GM10266 (cell line): ENCODE measurements around the gene ARPP21.
A peak's percentile ranks its signal among the peaks of the same experiment; 100 is the strongest.

ENCODE experiments used
- DNase-seq: peaks from one replicate; pipeline ENCODE4 v3.0.0; 2012; ENCODE audit errors: extremely low spot score
- TF ChIP-seq, protein P1 (sequence below): IDR thresholded peaks from 2 replicates; pipeline ENCODE4 v1.5.1; 2012; ENCODE audit warnings: mild to moderate bottlenecking, low read depth; ENCODE audit not compliant: control insufficient read depth, insufficient read depth; ENCODE audit errors: missing control alignments

ARPP21 gene

DNA sequence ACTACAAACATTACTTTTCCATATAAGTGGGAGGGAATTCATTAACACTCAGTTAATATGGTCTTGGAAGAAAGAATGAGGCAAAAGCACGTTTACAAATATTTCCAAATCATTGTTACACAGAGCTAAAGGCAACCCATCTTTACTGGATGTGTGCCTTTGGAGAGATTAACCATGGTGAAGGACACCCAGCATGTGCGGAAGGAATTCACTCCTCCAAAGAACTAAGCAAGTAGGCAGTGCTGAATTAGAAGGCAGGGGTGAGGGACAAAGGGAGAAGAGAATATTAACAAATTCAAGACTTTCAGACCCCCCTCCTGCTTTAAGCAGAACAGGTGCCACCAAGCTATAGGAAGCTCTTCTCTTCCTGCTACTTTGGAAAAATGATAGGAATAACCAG, 10.1 kb downstream of the ARPP21 start:
- TF ChIP-seq, protein P1, sequence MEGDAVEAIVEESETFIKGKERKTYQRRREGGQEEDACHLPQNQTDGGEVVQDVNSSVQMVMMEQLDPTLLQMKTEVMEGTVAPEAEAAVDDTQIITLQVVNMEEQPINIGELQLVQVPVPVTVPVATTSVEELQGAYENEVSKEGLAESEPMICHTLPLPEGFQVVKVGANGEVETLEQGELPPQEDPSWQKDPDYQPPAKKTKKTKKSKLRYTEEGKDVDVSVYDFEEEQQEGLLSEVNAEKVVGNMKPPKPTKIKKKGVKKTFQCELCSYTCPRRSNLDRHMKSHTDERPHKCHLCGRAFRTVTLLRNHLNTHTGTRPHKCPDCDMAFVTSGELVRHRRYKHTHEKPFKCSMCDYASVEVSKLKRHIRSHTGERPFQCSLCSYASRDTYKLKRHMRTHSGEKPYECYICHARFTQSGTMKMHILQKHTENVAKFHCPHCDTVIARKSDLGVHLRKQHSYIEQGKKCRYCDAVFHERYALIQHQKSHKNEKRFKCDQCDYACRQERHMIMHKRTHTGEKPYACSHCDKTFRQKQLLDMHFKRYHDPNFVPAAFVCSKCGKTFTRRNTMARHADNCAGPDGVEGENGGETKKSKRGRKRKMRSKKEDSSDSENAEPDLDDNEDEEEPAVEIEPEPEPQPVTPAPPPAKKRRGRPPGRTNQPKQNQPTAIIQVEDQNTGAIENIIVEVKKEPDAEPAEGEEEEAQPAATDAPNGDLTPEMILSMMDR = no peak
- no peak for DNase-seq

DNA sequence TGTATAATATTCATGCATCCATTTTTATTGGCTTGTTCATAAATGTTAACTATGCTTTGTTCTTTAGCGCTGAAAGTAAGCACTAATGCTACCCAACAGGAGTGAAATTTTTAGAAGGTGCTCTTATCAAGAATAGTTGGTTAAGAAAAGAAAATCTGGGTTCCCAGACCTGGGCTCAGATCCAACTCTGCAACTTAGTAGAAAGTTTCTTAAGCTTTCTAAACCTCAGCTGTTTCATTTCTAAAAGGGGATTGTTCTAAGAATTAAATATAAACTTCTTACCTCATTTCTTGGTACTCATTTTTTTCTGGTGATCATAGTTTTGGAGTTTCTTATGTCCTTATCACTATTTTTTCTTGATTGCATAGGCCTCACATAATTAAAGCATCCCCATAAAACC, 12.1 kb downstream of the ARPP21 start:
- TF ChIP-seq, protein P1 = no peak
- DNase-seq = no peak

DNA sequence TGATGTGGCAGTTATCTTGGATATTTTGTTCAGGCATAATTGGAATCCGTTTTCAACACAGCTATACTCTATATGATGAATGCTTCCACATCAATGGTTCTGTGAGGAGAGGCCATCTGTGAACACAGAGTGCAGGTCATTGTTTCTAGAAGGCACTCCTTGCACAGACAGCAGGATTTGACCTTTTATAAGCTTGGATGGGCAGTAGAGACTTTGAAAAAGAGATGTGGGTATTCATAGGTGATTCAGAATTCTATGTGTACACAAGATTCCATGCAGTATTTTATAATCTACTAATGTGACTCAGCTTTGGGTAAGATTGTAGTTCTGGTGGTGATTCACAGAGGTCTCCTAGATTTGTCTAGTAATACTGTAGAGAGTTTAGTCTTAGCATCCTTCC, 12.5 kb downstream of the ARPP21 start:
- TF ChIP-seq, protein P1 = no peak
- no peak for DNase-seq

DNA sequence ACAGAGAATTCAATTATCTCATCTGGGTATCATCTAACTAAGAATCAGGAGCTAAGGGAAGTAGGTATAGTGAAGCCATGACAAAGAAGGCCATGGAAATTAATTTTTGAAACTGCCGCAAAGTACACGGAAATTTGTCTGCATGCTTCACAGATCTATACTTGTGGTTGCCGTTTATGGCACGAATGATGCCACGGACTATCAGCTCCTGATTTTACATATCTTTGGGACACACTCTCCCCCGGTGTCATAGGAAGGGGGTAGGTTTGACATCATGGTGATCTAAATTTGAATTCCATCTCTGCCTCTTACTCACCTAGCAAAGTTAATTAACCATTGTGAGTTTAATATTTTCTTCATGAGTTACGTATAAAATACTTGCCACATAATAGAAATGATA, 14.0 kb downstream of the ARPP21 start:
- DNase-seq = no peak
- TF ChIP-seq, protein P1 = no peak

DNA sequence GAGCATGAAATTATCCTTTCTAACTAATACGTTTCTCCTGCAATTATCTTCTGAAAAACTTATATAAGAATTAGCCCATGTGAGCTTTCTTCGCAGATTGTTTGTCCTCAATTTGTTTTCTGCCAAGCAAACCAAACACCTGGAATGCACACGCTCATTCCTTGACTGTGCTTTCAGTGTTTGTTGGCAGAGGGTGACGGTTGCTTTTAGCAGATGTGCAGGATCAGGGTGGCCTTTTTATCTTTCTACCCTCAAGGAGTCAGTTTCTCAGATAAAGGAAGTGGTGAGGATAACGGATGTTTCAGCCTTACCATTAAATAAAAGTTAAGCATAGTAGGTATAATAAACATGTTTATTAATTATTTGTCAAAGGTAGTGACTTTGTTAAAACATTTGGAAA, 15.2 kb downstream of the ARPP21 start:
- TF ChIP-seq, protein P1 = no peak
- no peak for DNase-seq

DNA sequence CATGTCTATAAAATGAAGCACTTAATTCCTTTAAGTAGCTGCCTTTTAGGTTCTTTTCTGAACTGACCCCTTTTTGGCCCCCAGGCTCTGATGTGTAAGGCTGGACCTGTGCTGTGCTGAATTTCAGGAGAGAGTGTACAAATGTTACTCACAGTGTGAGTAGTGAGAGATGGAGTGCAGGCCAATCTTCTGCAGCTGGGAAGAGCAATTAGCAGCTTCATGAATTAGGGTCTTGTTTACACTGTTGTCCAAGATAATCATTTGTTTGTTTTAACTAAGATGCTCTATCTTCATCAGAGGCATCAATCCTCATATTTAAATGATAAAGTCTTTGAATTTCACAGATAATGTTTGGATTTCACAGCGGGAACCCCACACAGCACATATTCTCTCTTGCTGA, 19.4 kb downstream of the ARPP21 start:
- DNase-seq = no peak
- TF ChIP-seq, protein P1 = no peak

DNA sequence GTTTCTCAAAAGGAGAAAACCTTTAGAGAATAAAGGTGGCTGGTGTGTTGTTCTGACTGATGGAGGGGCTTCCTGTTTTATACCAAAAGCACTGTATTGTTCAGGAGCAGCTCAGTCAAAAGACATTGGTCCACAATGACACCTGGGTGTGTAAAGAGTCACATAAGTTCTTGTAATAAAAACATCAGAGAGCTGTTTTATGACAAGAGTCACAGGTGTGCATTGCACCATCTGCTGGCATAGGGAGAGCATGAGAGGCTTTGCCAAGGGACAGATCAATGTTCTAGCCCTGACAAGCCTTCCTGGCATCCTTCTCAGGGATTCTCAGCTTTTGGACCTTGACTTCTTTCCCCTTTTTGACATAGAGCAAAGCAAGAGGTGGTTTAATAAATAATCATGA, 20.4 kb downstream of the ARPP21 start:
- no peak for DNase-seq

More for the DNA sequence above, 20.4 kb downstream of the ARPP21 start:
- TF ChIP-seq, protein P1 = peak; percentile 28
